Measurements from ENCODE around the gene NSUN2.

The NSUN2 gene

GRCh38 chr5:6584727-6585126, 48.1 kb downstream of the NSUN2 start:
- TF ChIP-seq CTCF (IDR thresholded peaks at IDR 0.05; ENCODE audit: low read depth, low read length), result no peak
- TF ChIP-seq EZH2phosphoT487 (IDR thresholded peaks at IDR 0.05; ENCODE audit: low read depth), result no peak
- Histone ChIP-seq H4K20me1 (ENCODE audit: insufficient read depth, low read length) (no peaks in the 10 kb centered on the region), H3K4me1 (ENCODE audit: low read length) (no peaks in the 10 kb centered on the region), H3K27ac (ENCODE audit: low read length) (no peak overlapping the region), H3K9me3 (ENCODE audit: insufficient read depth, low read length) (no peaks in the 10 kb centered on the region), H3K4me3 (ENCODE audit: low read length) (no peak overlapping the region), H3K79me2 (ENCODE audit: low read length) (no peaks in the 10 kb centered on the region), H3K9ac (ENCODE audit: low read length) (no peak overlapping the region), H3K36me3 (replicated peaks; ENCODE audit: low read depth, low read length) (no peaks in the 10 kb centered on the region), H2AFZ (ENCODE audit: low read depth, low read length) (no peak overlapping the region), H3K4me2 (ENCODE audit: low read length) (no peak overlapping the region), H3K27me3 (ENCODE audit: low read depth, low read length) (no peaks in the 10 kb centered on the region)

DNA sequence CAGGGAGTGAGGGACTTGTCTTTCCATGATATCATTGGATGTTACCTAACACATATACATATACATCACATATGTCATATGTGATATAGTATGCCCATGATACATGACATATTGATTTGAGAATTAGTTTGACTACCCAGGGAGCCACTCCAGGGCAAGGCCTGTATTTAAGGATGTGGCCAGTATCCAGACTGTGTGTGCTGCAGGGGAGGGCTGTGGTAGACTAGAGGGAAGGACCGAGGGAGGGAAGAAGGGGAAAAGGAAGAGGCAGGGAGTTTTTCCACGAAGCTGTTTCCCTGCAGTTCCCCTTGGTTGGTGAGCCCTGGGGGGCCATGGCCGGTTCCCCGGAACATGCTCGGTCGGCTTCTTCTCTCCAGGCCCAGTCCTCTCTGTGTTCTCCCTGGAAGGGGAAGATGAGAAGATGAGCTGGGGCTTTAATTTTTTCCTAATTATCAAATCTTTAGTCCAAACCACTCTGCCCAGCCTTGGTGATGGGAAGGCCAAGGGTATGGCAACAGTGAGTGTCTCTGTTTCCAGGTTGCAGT, 48.7 kb downstream of the NSUN2 start:
- Histone ChIP-seq H2AFZ (ENCODE audit: low read depth, low read length) (no peak overlapping the region), H3K4me2 (ENCODE audit: low read length) (no peak overlapping the region), H3K27me3 (ENCODE audit: low read depth, low read length) (no peaks in the 10 kb centered on the region)

GRCh38 chr5:6583049-6583880, 49.6 kb downstream of the NSUN2 start:
- no peak overlapping the region for H2AFZ ChIP-seq (ENCODE audit: low read depth, low read length)

More for the DNA sequence above, 48.7 kb downstream of the NSUN2 start:
- no peak for TF ChIP-seq CTCF (IDR thresholded peaks at IDR 0.05; ENCODE audit: low read depth, low read length)
- TF ChIP-seq EZH2phosphoT487 (IDR thresholded peaks at IDR 0.05; ENCODE audit: low read depth), result no peak
- H3K4me1 ChIP-seq (ENCODE audit: low read length), result no peaks in the 10 kb centered on the region
- H3K79me2 ChIP-seq (ENCODE audit: low read length), result no peaks in the 10 kb centered on the region
- H3K9ac ChIP-seq (ENCODE audit: low read length), result no peak overlapping the region
- no peaks in the 10 kb centered on the region for H4K20me1 ChIP-seq (ENCODE audit: insufficient read depth, low read length)
- no peak overlapping the region for H3K4me3 ChIP-seq (ENCODE audit: low read length)
- H3K36me3 ChIP-seq (replicated peaks; ENCODE audit: low read depth, low read length), result no peaks in the 10 kb centered on the region
- no peaks in the 10 kb centered on the region for H3K9me3 ChIP-seq (ENCODE audit: insufficient read depth, low read length)
- no peak overlapping the region for H3K27ac ChIP-seq (ENCODE audit: low read length)

More at GRCh38 chr5:6583049-6583880, 49.6 kb downstream of the NSUN2 start:
- H3K36me3 ChIP-seq (replicated peaks; ENCODE audit: low read depth, low read length), result no peaks in the 10 kb centered on the region
- H3K9ac ChIP-seq (ENCODE audit: low read length), result no peak overlapping the region
- H3K4me2 ChIP-seq (ENCODE audit: low read length), result no peak overlapping the region
- H3K79me2 ChIP-seq (ENCODE audit: low read length), result no peaks in the 10 kb centered on the region
- no peaks in the 10 kb centered on the region for H3K4me1 ChIP-seq (ENCODE audit: low read length)
- no peak overlapping the region for H3K27ac ChIP-seq (ENCODE audit: low read length)
- no peaks in the 10 kb centered on the region for H3K27me3 ChIP-seq (ENCODE audit: low read depth, low read length)
- no peaks in the 10 kb centered on the region for H4K20me1 ChIP-seq (ENCODE audit: insufficient read depth, low read length)
- TF ChIP-seq EZH2phosphoT487 (IDR thresholded peaks at IDR 0.05; ENCODE audit: low read depth) (no peak), CTCF (IDR thresholded peaks at IDR 0.05; ENCODE audit: low read depth, low read length) (no peak)
- H3K4me3 ChIP-seq (ENCODE audit: low read length), result no peak overlapping the region
- no peaks in the 10 kb centered on the region for H3K9me3 ChIP-seq (ENCODE audit: insufficient read depth, low read length)

All from OCI-LY3 (cell line).